Testis (tissue), 2 donors: ENCODE measurements around the gene SMIM10L1.

Source experiments
- CTCF ChIP-seq, 3 experiments: fragments of 450-650 bp in 2 of 3; fragments of 200-600 bp in 1 of 3; sonication (generic) in 1 of 3; IDR thresholded peaks; one replicate each; pipeline ENCODE4 v1.5.1; 2016 to 2019; ENCODE audit warnings: antibody characterized with exemption in 3 of 3, mild to moderate bottlenecking in 2 of 3, moderate library complexity in 1 of 3
- POLR2A ChIP-seq: fragments of 450-650 bp; IDR thresholded peaks from one replicate; pipeline ENCODE4 v1.6.1; 2017; ENCODE audit warnings: antibody characterized with exemption, mild to moderate bottlenecking, moderate library complexity

- TF ChIP-seq CTCF (IDR thresholded peaks at IDR 0.05), result no peak
- TF ChIP-seq POLR2A, result no peak
Measured at GRCh38 chr12:11143352-11143751, 27.6 kb upstream of the SMIM10L1 start.
